Measurements from ENCODE around the gene MICAL2.

MICAL2 gene

DNA sequence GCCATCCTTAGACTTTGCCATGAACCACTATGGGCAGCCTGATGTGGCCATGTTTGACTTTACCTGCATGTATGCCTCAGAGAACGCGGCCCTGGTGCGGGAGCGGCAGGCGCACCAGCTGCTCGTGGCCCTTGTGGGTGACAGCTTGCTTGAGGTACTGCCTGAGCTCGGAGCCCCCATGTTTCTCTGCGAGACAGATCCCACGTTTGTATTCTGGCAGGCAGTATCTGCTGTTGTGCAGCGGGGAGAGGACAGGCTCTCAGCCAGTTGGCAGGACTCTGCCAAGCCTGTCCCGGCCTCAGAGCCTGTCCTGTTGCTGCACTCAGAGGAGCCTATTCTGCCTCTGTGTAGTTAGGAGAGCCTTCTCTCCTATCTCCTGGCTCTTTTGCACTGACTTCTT lies 109.9 kb downstream of the MICAL2 start:
- TF ChIP-seq FOXM1 (IDR thresholded peaks at IDR 0.05; ENCODE audit: borderline replicate concordance, low read depth) (no peak), EP300 (IDR thresholded peaks at IDR 0.05; ENCODE audit: borderline replicate concordance) (no peak), CREB1 (IDR thresholded peaks at IDR 0.05; ENCODE audit: low read depth) (no peak)
- TF ChIP-seq, protein P1, sequence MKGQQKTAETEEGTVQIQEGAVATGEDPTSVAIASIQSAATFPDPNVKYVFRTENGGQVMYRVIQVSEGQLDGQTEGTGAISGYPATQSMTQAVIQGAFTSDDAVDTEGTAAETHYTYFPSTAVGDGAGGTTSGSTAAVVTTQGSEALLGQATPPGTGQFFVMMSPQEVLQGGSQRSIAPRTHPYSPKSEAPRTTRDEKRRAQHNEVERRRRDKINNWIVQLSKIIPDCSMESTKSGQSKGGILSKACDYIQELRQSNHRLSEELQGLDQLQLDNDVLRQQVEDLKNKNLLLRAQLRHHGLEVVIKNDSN (IDR thresholded peaks at IDR 0.05) = no peak
- TF ChIP-seq, protein P2, sequence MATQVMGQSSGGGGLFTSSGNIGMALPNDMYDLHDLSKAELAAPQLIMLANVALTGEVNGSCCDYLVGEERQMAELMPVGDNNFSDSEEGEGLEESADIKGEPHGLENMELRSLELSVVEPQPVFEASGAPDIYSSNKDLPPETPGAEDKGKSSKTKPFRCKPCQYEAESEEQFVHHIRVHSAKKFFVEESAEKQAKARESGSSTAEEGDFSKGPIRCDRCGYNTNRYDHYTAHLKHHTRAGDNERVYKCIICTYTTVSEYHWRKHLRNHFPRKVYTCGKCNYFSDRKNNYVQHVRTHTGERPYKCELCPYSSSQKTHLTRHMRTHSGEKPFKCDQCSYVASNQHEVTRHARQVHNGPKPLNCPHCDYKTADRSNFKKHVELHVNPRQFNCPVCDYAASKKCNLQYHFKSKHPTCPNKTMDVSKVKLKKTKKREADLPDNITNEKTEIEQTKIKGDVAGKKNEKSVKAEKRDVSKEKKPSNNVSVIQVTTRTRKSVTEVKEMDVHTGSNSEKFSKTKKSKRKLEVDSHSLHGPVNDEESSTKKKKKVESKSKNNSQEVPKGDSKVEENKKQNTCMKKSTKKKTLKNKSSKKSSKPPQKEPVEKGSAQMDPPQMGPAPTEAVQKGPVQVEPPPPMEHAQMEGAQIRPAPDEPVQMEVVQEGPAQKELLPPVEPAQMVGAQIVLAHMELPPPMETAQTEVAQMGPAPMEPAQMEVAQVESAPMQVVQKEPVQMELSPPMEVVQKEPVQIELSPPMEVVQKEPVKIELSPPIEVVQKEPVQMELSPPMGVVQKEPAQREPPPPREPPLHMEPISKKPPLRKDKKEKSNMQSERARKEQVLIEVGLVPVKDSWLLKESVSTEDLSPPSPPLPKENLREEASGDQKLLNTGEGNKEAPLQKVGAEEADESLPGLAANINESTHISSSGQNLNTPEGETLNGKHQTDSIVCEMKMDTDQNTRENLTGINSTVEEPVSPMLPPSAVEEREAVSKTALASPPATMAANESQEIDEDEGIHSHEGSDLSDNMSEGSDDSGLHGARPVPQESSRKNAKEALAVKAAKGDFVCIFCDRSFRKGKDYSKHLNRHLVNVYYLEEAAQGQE (IDR thresholded peaks at IDR 0.05; ENCODE audit: low read depth) = no peak
- TF ChIP-seq, protein P3, sequence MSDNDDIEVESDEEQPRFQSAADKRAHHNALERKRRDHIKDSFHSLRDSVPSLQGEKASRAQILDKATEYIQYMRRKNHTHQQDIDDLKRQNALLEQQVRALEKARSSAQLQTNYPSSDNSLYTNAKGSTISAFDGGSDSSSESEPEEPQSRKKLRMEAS (IDR thresholded peaks at IDR 0.05) = no peak

DNA sequence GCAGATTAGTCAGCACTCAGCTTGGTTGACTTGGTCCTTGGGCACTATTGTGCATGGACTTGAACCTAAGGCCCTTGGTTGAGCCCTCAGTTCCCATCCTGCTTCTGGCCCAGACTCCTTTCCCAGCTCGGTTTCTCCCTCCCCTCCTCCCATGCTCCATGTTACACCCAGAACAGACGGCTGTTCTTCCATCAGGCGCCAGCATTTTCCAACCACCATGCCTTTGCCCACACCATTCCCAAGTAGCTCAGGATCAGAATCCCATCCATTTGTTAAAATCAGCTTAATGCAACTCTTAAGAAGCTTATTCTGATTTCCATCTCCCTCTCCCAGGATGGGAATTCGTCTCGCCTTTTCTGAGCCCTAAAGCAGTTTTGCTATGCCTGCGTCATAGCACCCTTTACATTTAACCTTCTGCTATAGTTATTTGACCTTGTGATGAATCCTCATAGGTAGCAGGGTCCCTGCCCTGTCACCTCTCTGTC lies 110.7 kb downstream of the MICAL2 start:
- TF ChIP-seq, protein P1 (IDR thresholded peaks at IDR 0.05) = no peak
- TF ChIP-seq EP300 (IDR thresholded peaks at IDR 0.05; ENCODE audit: borderline replicate concordance) = no peak
- no peak for TF ChIP-seq YY1 (IDR thresholded peaks at IDR 0.05; ENCODE audit: low read depth)
- TF ChIP-seq, protein P3 (IDR thresholded peaks at IDR 0.05) = no peak
- no peak for TF ChIP-seq CREB1 (IDR thresholded peaks at IDR 0.05; ENCODE audit: low read depth)
- TF ChIP-seq CEBPB (IDR thresholded peaks at IDR 0.05) = no peak
- no peak for TF ChIP-seq EGR1 (IDR thresholded peaks at IDR 0.05)

DNA sequence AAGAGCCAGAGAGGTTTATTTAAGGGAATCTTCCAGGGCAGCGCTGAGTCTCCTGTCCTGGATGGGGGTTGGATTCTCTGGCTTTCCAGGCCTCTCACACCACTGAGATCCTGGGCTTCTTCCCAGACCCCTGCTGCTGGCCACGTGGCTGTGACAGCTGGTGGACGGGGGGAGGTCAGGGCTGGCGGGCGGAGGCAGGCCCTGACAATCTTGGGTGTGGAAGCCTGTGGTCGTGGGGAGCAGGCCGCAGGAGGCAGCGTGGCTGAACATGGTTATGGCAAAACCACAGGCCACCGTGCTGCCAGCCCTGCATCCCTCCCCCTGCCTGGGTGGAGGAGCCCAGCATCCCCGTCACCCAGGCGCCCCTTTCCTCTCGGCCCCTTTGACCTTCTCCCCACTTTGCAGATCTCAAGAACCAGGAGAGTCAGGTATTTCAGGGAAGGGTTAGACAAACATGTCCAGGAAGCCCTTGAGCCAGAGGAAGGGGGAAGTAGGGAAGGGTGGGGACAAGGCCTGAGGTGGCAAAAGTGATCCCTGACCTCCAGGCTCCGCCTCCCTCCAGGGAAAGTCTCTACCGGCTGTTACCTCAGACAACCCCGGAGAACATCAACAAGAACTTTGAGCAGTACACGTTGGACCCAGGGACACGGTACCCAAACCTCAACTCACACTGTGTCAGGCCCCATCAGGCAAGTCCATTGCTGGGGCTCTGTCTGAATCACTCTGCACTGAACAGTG lies 111.8 kb downstream of the MICAL2 start:
- TF ChIP-seq CREB1 (IDR thresholded peaks at IDR 0.05; ENCODE audit: low read depth) = no peak
- TF ChIP-seq ZBTB7A (IDR thresholded peaks at IDR 0.05; ENCODE audit: low read depth) = no peak
- TF ChIP-seq NFIC (IDR thresholded peaks at IDR 0.05) = no peak
- no peak for TF ChIP-seq TEAD4 (IDR thresholded peaks at IDR 0.05)
- no peak for TF ChIP-seq RAD21 (IDR thresholded peaks at IDR 0.05; ENCODE audit: low read depth)
- TF ChIP-seq, protein P1 (IDR thresholded peaks at IDR 0.05) = no peak
- TF ChIP-seq FOXM1 (IDR thresholded peaks at IDR 0.05; ENCODE audit: borderline replicate concordance, low read depth) = no peak
- no peak for TF ChIP-seq CEBPB (IDR thresholded peaks at IDR 0.05)
- TF ChIP-seq EGR1 (IDR thresholded peaks at IDR 0.05) = no peak
- TF ChIP-seq TCF12 (IDR thresholded peaks at IDR 0.05; ENCODE audit: low read depth) = no peak
- TF ChIP-seq, protein P3 (IDR thresholded peaks at IDR 0.05) = no peak
- no peak for TF ChIP-seq YY1 (IDR thresholded peaks at IDR 0.05; ENCODE audit: low read depth)
- no peak for TF ChIP-seq TAF1 (IDR thresholded peaks at IDR 0.05; ENCODE audit: low read depth)
- no peak for TF ChIP-seq EP300 (IDR thresholded peaks at IDR 0.05; ENCODE audit: borderline replicate concordance)
- TF ChIP-seq, protein P2 (IDR thresholded peaks at IDR 0.05; ENCODE audit: low read depth) = no peak

DNA sequence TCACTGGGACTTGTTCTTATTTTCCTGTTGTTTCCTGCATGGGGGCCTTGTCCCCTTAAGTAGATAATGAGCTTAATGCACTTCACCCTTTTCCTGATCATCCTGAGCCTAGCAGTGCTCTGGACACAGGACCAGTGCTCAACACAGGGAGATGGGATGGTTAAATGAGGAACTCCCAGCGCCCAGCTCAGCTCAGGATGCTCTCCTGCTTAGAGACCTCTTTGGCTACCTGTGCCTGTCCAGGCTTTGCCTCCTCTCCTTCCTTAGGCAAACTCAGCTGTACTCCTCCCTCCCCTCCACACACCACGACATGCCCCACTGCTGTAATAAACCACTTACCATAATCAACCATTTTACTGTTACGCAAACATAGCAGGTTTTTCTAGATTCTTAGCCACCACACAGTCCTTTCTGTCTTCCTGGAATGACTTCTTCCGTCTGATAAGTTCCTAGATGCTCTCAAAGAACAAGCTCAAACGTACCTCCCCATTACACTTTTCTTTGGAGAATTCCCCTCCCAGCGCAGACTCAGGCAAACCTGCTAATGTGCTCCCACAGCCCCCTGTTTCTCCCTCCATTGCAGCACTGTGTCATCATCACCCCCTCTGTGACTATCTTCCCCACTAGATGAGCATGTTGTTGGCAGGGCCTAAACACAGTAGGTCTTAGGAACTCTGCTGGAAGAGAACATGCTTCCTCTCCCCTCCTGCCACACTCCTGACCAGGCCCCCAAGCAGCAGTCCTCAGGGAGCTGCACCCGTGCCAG lies 113.6 kb downstream of the MICAL2 start:
- no peak for TF ChIP-seq TAF1 (IDR thresholded peaks at IDR 0.05; ENCODE audit: low read depth)
- no peak for TF ChIP-seq FOXM1 (IDR thresholded peaks at IDR 0.05; ENCODE audit: borderline replicate concordance, low read depth)
- TF ChIP-seq, protein P1 (IDR thresholded peaks at IDR 0.05) = no peak

DNA sequence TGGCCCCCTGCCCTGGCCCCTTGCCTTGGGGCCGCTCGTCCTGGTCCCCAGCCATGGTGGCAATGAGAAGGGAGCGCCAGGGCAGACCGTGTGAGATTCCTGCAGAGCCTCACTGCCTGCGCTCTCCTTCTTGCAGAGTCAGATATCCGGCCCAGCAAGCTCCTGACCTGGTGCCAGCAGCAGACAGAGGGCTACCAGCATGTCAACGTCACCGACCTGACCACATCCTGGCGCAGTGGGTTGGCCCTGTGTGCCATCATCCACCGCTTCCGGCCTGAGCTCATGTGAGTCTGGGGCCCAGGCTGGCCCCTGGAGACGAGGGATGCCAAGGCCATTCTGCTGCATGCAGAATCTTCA lies 114.1 kb downstream of the MICAL2 start:
- peak; percentile 57; the same call in 1 of the 2 replicates for TF ChIP-seq CREB1 (IDR thresholded peaks at IDR 0.05; ENCODE audit: low read depth)
- peak; percentile 40; the same call in 1 of the 2 replicates for TF ChIP-seq TEAD4 (IDR thresholded peaks at IDR 0.05)
- peak; percentile 83 for TF ChIP-seq NFIC (IDR thresholded peaks at IDR 0.05)
- 0 out of 2 replicates have a peak, but pooled peaks have one; percentile 6 for TF ChIP-seq RAD21 (IDR thresholded peaks at IDR 0.05; ENCODE audit: low read depth)
- no peak for TF ChIP-seq ZBTB7A (IDR thresholded peaks at IDR 0.05; ENCODE audit: low read depth)
- TF ChIP-seq TCF12 (IDR thresholded peaks at IDR 0.05; ENCODE audit: low read depth) = peak; percentile 63; the same call in 1 of the 2 replicates
- TF ChIP-seq, protein P2 (IDR thresholded peaks at IDR 0.05; ENCODE audit: low read depth) = no peak
- no peak for TF ChIP-seq EGR1 (IDR thresholded peaks at IDR 0.05)
- 0 out of 2 replicates have a peak, but pooled peaks have one; percentile 29 for TF ChIP-seq TAF1 (IDR thresholded peaks at IDR 0.05; ENCODE audit: low read depth)
- TF ChIP-seq EP300 (IDR thresholded peaks at IDR 0.05; ENCODE audit: borderline replicate concordance) = peak; percentile 80
- TF ChIP-seq YY1 (IDR thresholded peaks at IDR 0.05; ENCODE audit: low read depth) = 0 out of 2 replicates have a peak, but pooled peaks have one; percentile 21

All from Ishikawa (cell line).